Memory B cell (primary cell): ENCODE data around the gene CPAMD8.

Experiments
- ATAC-seq: fragments of 150-1000 bp; cut with Tn5 transposase; 2 replicates; pipeline ENCODE4 v1.10.0; 2021; ENCODE audit warnings: low read depth, mild to moderate bottlenecking, moderate library complexity
- DNase-seq, 2 donors: peaks; one replicate each; pipeline ENCODE4 v3.0.0; 2022; ENCODE audit warnings: low spot score in 2 of 2
- H3K27ac Mint-ChIP-seq: one replicate; pipeline ENCODE4 v1.8.0; 2022; ENCODE audit warnings: mild to moderate bottlenecking, moderate library complexity, mixed read lengths
- H3K27me3 Mint-ChIP-seq: one replicate; pipeline ENCODE4 v1.8.0; 2022; ENCODE audit warnings: mixed read lengths
- H3K36me3 Mint-ChIP-seq: one replicate; pipeline ENCODE4 v1.8.0; 2022; ENCODE audit warnings: mild to moderate bottlenecking, mixed read lengths
- H3K4me1 Mint-ChIP-seq: one replicate; pipeline ENCODE4 v1.8.0; 2022; ENCODE audit warnings: mixed read lengths
- H3K4me3 Mint-ChIP-seq: one replicate; pipeline ENCODE4 v1.8.0; 2022; ENCODE audit warnings: mild to moderate bottlenecking, moderate library complexity, mixed read lengths
- H3K9me3 Mint-ChIP-seq: one replicate; pipeline ENCODE4 v1.8.0; 2022; ENCODE audit warnings: mixed read lengths

Gene CPAMD8

DNA sequence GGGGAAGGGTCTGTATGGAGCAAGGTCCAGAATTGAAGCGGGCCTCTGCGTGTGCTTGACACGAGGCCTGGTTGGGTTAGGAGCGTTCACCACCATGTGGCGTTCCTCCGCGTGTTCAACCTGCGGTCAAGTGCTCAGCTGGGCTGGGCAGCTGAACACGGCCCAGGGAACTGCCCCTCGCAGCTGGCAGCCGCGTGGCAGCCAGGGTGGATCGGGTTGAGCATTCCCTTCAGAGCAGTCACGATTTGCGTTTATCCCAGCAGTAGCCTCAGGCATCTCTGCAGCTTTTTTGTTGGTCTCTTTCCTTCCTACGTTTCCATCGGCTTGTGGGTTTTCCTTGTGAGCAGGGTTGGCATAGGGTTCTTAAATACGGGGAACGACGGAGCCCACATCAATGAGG is 166.5 kb downstream of the CPAMD8 start:
- Mint-ChIP-seq H3K4me3 (no peak overlapping the region), H3K27me3 (no peaks in the 10 kb centered on the region), H3K9me3 (no peaks in the 10 kb centered on the region), H3K27ac (no peak overlapping the region), H3K36me3 (peaks cover 12% of the 10 kb centered on the region), H3K4me1 (peaks cover 10% of the 10 kb centered on the region)
- ATAC-seq (no peak), DNase-seq (no peak)

DNA sequence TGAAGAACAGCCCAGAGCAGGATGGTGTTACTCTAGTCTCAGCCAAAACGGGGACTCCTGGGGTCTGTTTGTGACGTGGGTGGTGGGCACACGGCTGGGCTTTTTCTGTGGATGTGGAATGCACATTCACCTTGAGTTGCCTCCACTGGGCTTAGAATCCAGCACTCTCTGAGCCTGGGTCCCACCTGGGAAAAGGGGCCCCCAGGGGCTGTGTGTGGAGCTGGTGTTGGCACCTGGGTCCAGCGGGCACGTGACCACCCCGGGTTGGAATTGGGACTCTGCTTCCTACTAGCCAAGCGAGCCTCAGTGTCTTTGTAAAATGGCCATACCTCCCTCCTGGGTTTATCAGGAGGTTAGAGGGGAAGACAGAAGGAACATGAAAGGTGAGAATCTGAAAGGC is 167.0 kb downstream of the CPAMD8 start:
- no peak overlapping the region for H3K27ac Mint-ChIP-seq
- H3K27me3 Mint-ChIP-seq = no peaks in the 10 kb centered on the region
- ATAC-seq = no peak
- H3K4me3 Mint-ChIP-seq = no peak overlapping the region
- DNase-seq = no peak
- peaks cover 10% of the 10 kb centered on the region for H3K4me1 Mint-ChIP-seq
- peaks cover 15% of the 10 kb centered on the region for H3K36me3 Mint-ChIP-seq
- no peaks in the 10 kb centered on the region for H3K9me3 Mint-ChIP-seq

DNA sequence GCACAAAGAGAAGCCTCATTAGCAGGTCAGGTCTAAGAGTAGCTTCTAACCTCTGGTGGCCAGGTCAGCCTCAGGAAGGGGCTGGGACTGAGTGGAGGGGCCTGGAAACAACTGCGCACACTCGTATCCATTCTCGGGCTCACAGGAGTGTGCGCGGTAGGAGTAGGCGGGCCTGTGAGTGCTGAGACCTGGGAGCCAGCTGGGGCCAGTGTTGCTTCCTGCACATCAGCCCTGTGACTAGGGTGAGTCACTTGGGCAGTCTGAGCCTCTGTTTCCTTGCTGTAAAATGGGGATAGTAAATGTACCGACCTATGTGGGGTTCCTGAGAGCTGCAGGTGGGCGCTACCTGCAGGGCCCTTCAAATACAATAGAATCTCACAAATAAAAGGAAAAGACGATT is 170.5 kb downstream of the CPAMD8 start:
- Mint-ChIP-seq H3K36me3 (peaks cover 29% of the 10 kb centered on the region), H3K27me3 (no peaks in the 10 kb centered on the region), H3K4me3 (no peak overlapping the region)

DNA sequence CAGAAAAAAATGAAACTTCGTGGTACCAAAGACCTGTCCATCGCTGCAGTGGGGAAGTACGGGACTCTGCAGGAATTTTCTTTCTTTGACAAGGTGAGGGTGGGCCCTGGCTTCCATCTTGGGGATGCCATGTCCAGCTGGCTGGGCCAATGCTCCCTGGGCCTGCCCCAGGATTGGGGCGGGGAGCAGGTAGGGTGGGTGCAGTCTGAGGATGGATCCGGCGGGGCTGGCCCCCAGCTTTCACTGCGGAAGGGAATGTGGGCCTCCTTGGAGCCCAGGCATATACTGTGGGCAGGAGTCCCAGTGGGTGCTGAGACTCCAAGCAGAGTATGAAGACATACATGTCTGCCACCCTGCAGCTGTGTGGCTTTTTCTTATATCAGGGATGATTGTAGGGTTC is 173.5 kb downstream of the CPAMD8 start:
- no peak for ATAC-seq
- Mint-ChIP-seq H3K36me3 (peaks cover 38% of the 10 kb centered on the region), H3K9me3 (no peaks in the 10 kb centered on the region), H3K27ac (no peak overlapping the region), H3K4me3 (no peak overlapping the region), H3K27me3 (no peaks in the 10 kb centered on the region), H3K4me1 (no peaks in the 10 kb centered on the region)
- no peak for DNase-seq

More for the DNA sequence above, 170.5 kb downstream of the CPAMD8 start:
- H3K4me1 Mint-ChIP-seq = peaks cover 9% of the 10 kb centered on the region
- H3K27ac Mint-ChIP-seq = no peak overlapping the region
- DNase-seq = no peak
- ATAC-seq = no peak
- no peaks in the 10 kb centered on the region for H3K9me3 Mint-ChIP-seq

DNA sequence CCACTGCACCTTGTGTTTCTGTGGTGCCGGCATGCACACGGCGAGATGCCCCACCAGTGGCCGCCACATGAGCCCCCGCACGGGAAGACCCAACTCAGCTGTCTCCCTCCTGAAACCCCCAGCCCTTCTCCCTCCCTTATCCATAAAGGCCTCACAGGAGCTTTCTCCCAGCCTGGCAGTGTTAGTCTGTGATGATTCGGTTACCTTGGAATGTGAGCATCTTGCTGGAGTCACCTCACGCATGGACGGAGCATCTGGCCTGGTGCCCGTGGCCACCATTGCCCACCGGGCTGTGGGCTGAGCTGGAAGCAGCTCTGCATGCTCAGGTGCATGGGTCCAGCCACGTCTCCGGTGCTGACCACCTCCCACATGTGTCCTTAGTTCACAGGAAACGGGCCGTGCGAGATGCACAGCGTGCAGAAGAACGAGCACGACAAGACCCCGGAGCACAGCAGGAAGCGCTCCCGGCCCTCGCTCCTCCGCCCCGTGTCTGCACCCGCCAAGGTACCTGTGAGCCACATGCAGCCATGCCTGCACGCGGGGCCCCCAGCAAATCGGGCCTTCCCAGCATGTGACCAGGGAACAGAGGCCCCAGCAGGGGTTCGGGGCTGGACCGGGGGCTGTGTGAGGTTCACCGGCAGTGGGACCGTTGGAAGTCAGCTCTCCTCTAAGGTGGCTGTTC is 175.4 kb downstream of the CPAMD8 start:
- H3K9me3 Mint-ChIP-seq = no peaks in the 10 kb centered on the region
- H3K27me3 Mint-ChIP-seq = no peaks in the 10 kb centered on the region
- H3K36me3 Mint-ChIP-seq = peaks cover 47% of the 10 kb centered on the region
- no peak overlapping the region for H3K27ac Mint-ChIP-seq
- ATAC-seq (no peak), DNase-seq (no peak)
- no peaks in the 10 kb centered on the region for H3K4me1 Mint-ChIP-seq
- H3K4me3 Mint-ChIP-seq = no peak overlapping the region

DNA sequence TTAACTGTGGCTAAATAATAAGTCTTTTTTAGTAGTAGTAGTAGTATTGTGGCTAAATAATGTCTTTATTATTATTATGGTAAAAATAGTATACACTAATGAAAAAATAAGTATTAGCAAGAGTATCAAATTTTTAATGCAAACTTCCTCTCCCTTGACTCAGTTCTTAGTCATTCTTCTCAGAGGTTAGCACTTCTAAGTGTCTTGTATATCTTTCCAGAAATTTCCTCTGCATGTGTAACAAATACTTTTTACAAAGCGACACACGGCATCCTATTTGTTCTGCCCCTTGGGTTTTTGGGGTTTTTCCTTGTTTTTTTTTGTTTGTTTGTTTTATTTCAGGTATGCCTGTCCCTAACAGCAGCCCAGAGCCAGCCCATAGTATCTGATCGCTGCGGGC is 176.5 kb downstream of the CPAMD8 start:
- H3K27ac Mint-ChIP-seq = no peak overlapping the region
- H3K36me3 Mint-ChIP-seq = peaks cover 45% of the 10 kb centered on the region
- no peaks in the 10 kb centered on the region for H3K4me1 Mint-ChIP-seq
- no peaks in the 10 kb centered on the region for H3K27me3 Mint-ChIP-seq
- no peaks in the 10 kb centered on the region for H3K9me3 Mint-ChIP-seq
- no peak for ATAC-seq
- no peak for DNase-seq
- no peak overlapping the region for H3K4me3 Mint-ChIP-seq

DNA sequence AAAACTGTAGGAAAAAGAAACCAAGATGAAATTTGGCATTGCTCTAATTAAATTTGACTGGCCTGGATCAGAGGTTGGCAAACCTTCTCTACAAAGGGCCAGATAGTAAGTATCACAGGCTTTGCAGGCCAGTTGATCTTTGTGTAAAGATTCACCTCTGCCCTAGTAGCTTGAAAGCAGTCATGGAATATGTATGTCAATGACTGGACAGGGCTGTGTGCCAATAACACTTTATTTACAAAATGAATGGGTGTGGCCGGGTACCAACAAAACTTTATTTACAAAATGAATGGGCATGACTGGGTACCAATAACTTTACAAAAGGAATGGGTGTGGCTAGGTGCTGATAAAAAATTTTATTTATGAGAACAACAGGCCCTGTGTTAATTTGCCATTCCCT is 177.4 kb downstream of the CPAMD8 start:
- no peak overlapping the region for H3K27ac Mint-ChIP-seq
- no peaks in the 10 kb centered on the region for H3K27me3 Mint-ChIP-seq
- H3K9me3 Mint-ChIP-seq = no peaks in the 10 kb centered on the region
- H3K36me3 Mint-ChIP-seq = peaks cover 37% of the 10 kb centered on the region
- no peak for ATAC-seq
- no peak for DNase-seq
- H3K4me3 Mint-ChIP-seq = no peak overlapping the region
- peaks cover 3% of the 10 kb centered on the region for H3K4me1 Mint-ChIP-seq

DNA sequence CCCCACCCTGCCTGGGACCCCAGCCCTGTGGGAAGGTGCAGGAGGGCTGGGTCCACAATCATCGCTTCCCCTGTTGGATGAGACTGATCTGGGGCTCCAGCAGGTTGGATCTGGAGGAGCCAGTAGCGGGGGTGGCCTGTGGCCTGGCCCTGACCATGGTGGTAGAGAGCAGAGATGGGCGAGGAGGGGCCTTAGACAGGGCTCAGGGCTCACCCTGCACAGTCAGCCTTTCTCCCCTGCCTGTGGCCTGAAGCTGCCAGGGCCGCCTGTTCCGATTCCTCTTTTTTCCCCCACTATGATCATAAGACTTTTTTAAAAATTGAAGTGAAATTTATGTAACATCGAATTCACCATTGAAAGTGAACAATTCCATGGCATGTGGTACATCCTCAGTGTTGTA is 179.2 kb downstream of the CPAMD8 start:
- Mint-ChIP-seq H3K27me3 (no peaks in the 10 kb centered on the region), H3K4me1 (peaks cover 5% of the 10 kb centered on the region), H3K9me3 (no peaks in the 10 kb centered on the region), H3K4me3 (no peak overlapping the region), H3K27ac (no peak overlapping the region), H3K36me3 (peaks cover 40% of the 10 kb centered on the region)
- ATAC-seq (no peak), DNase-seq (no peak)

DNA sequence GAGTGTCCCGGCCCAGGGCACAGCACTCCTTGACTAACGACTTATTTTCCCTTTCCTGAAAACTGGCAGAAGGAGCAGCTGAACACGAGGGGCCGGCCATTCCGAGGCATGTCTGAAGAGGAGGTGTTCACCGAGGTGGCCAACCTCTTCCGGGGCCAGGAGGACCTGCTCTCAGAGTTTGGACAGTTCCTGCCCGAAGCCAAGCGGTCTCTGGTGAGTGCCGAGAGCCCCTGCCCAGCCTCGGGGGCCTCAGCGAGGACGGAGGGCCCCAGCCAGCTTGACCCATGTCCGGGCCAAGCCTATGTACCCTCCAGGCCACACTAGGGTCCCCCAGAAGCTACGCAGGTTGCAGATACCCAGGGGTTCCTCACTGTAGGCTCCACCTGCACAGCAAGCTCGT is 179.7 kb downstream of the CPAMD8 start:
- ATAC-seq (no peak), DNase-seq (no peak)
- H3K27me3 Mint-ChIP-seq = no peaks in the 10 kb centered on the region
- no peak overlapping the region for H3K4me3 Mint-ChIP-seq
- H3K27ac Mint-ChIP-seq = no peak overlapping the region
- H3K36me3 Mint-ChIP-seq = peaks cover 36% of the 10 kb centered on the region
- peaks cover 5% of the 10 kb centered on the region for H3K4me1 Mint-ChIP-seq
- H3K9me3 Mint-ChIP-seq = no peaks in the 10 kb centered on the region
